OCI-LY7 (cell line): ENCODE results near the gene PDLIM3. TPM values are rescaled to one million over a fixed set of nuclear protein-coding genes. Genes with fewer than 3 reads are reported as not detected.

Source experiments
- BruUV-seq: library from RNA; stranded (reverse); fragments of 400-500 nt; replicated peaks from 2 replicates; lab custom pipeline; 2021; lab: Mats Ljungman, UMichigan
- CTCF ChIA-PET: fragments of 300-600 bp; sonication (Branson Sonifier 250); formaldehyde crosslinking; loops from one replicate; lab custom pipeline; 2022; ENCODE audit warnings: antibody characterized with exemption; ENCODE audit not compliant: unreplicated experiment; lab: Charles Lee
- POLR2A ChIA-PET: fragments of 300-600 bp; sonication (Branson Sonifier 250); formaldehyde crosslinking; loops from one replicate; lab custom pipeline; 2022; ENCODE audit warnings: antibody characterized with exemption; lab: Charles Lee
- DNase-seq: peaks from one replicate; pipeline ENCODE4 v3.0.0-alpha.2; 2015; ENCODE audit warnings: low spot score
- H2AFZ ChIP-seq: fragments of 200-600 bp; sonication (generic), shearing (Covaris generic); 2 replicates; pipeline ENCODE4 v1.6.1; 2014; ENCODE audit warnings: mild to moderate bottlenecking, antibody characterized with exemption, low read length, moderate library complexity
- H3K27ac ChIP-seq: fragments of 200-600 bp; sonication (generic); 2 replicates; pipeline ENCODE4 v1.5.1; 2014; ENCODE audit warnings: mixed run types, low read depth, mild to moderate bottlenecking, moderate library complexity, low read length, inconsistent platforms; ENCODE audit not compliant: poor library complexity, severe bottlenecking
- H3K36me3 ChIP-seq: fragments of 200-600 bp; sonication (generic); 2 replicates; pipeline ENCODE4 v1.6.1; 2014; ENCODE audit warnings: mild to moderate bottlenecking, antibody characterized with exemption, low read length, moderate library complexity, mixed read lengths; ENCODE audit not compliant: insufficient read depth
- H3K4me1 ChIP-seq: fragments of 200-600 bp; sonication (generic); 2 replicates; pipeline ENCODE4 v1.5.1; 2014; ENCODE audit warnings: mild to moderate bottlenecking, low read length; ENCODE audit not compliant: insufficient read depth, poor library complexity, severe bottlenecking
- H3K4me2 ChIP-seq: fragments of 200-600 bp; sonication (generic); 2 replicates; pipeline ENCODE4 v1.6.1; 2014; ENCODE audit warnings: mild to moderate bottlenecking, low read length
- H3K4me3 ChIP-seq: fragments of 200-600 bp; sonication (generic); 2 replicates; pipeline ENCODE4 v1.5.1; 2014; ENCODE audit warnings: mild to moderate bottlenecking, low read depth, low read length; ENCODE audit not compliant: poor library complexity, severe bottlenecking
- H3K79me2 ChIP-seq: fragments of 200-600 bp; sonication (generic); 2 replicates; pipeline ENCODE4 v1.6.1; 2016; ENCODE audit warnings: low read depth, mild to moderate bottlenecking, low read length, moderate library complexity, mixed read lengths; ENCODE audit not compliant: insufficient read depth
- H3K9me2 ChIP-seq: fragments of 200-600 bp; sonication (generic); 2 replicates; pipeline ENCODE4 v1.6.1; 2016; ENCODE audit warnings: mild to moderate bottlenecking, low read length, mixed read lengths; ENCODE audit not compliant: insufficient read depth
- H3K9me3 ChIP-seq: fragments of 200-600 bp; sonication (generic); 2 replicates; pipeline ENCODE4 v1.6.1; 2014; ENCODE audit warnings: mild to moderate bottlenecking, mixed run types, low read length, mixed read lengths
- H4K20me1 ChIP-seq: fragments of 200-600 bp; sonication (generic); 2 replicates; pipeline ENCODE4 v1.6.1; 2014; ENCODE audit warnings: mild to moderate bottlenecking, antibody characterized with exemption, low read length, moderate library complexity, mixed read lengths; ENCODE audit not compliant: insufficient read depth
- CTCF ChIP-seq: fragments of 200-600 bp; sonication (generic); conservative IDR thresholded peaks from 2 replicates; pipeline ENCODE4 v1.5.1; 2014; ENCODE audit warnings: mild to moderate bottlenecking, antibody characterized with exemption, low read length, moderate library complexity, mixed read lengths
- EZH2phosphoT487 ChIP-seq: fragments of 200-600 bp; sonication (generic); IDR thresholded peaks from 2 replicates; pipeline ENCODE4 v1.6.1; 2018; ENCODE audit warnings: low read depth, borderline replicate concordance, mild to moderate bottlenecking, mixed run types, antibody characterized with exemption, low read length, moderate library complexity, mixed read lengths
- intact Hi-C: fragments of 100-400 bp; cut with micrococcal nuclease; formaldehyde crosslinking; loops from one replicate; pipeline ENCODE4 v1.10.0; 2022; ENCODE audit not compliant: unreplicated experiment
- total RNA-seq, 2 experiments: library from RNA; depleted of rRNA in 1 of 2; stranded (reverse); fragments of >200 nt in 1 of 2; shearing (Covaris generic) in 1 of 2; gene quantifications; 2 replicates each; pipeline ENCODE4 v1.2.3, GENCODE V29; 2014 to 2022

The PDLIM3 gene
- total RNA-seq, 2 experiments from 2014 or later, result 0.03 TPM; not detected in 1

- Histone ChIP-seq H3K79me2 (peaks cover 18% of the 10 kb centered on the region), H3K9me2 (no peaks in the 10 kb centered on the region), H3K4me3 (peak overlapping the region; percentile 69), H3K4me2 (peak overlapping the region; percentile 85), H3K36me3 (peaks cover 5% of the 10 kb centered on the region; the same call in 1 of the 2 replicates), H4K20me1 (no peaks in the 10 kb centered on the region), H3K4me1 (peaks cover 57% of the 10 kb centered on the region), H3K9me3 (no peaks in the 10 kb centered on the region), H2AFZ (peak overlapping the region; percentile 70), H3K27ac (peak overlapping the region; percentile 95)
- TF ChIP-seq CTCF (no peak), EZH2phosphoT487 (no peak)
- POLR2A ChIA-PET, result interaction anchor here (0.6 to 10.9 kb wide), 33 partner anchors 7 to 1934 kb away, joined by 3 to 142 read pairs (median 4); partner anchors contain the start of genes ANKRD37, CCDC110, CYP4V2 and LRP2BP
- CTCF ChIA-PET, result interaction anchor here (0.7 to 4.5 kb wide), 4 partner anchors 9 to 109 kb away, joined by 3 to 19 read pairs (median 3); partner anchors contain the start of gene CCDC110
- peak; percentile 69 for DNase-seq
- BruUV-seq, result no TSS peak
- intact Hi-C loops, result loop anchor here (1.0 to 2.0 kb wide), 2 partner anchors 9 to 331 kb away; partner anchors contain the start of gene CCDC110
Measured at GRCh38 chr4:185480016-185480732, 55.1 kb downstream of the PDLIM3 start.

DNA sequence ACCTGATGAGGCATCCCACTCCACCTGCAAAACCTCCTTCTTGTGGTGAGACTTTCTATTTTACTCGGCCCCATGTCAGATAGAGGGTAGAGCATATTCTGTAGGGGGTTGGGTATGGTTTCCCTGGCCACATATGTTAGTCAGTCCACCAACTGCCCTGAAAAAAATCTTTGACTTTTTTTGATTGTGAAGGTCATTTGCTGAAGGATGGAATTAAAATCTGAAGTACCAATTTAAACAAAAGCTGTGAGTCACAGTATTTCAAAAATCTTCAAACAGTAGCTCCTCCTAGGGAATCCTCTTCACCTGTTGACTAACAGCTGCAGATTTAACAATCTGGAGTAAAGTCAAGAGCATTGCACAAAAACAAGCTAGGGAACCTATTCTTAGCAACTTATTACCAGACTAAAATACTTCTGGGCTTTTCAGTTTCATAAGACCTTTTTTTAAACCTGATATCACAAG, 55.8 kb downstream of the PDLIM3 start:
- BruUV-seq, result no TSS peak
- POLR2A ChIA-PET, result interaction anchor here (0.6 to 10.9 kb wide), 23 partner anchors 10 to 1935 kb away, joined by 3 to 142 read pairs (median 4); partner anchors contain the start of genes CYP4V2 and LRP2BP
- CTCF ChIA-PET, result interaction anchor here (0.6 to 4.5 kb wide), 5 partner anchors 8 to 591 kb away, joined by 3 to 19 read pairs (median 3); partner anchors contain the start of gene CCDC110
- intact Hi-C loops, result loop anchor here (1.0 to 10.0 kb wide), 2 partner anchors 108 to 655 kb away; partner anchors contain the start of gene ACSL1
- Histone ChIP-seq H3K9me2 (no peaks in the 10 kb centered on the region), H3K4me3 (peak overlapping the region; percentile 69), H4K20me1 (no peaks in the 10 kb centered on the region), H3K9me3 (no peaks in the 10 kb centered on the region), H2AFZ (peak overlapping the region; percentile 70), H3K79me2 (peaks cover 18% of the 10 kb centered on the region), H3K36me3 (peaks cover 5% of the 10 kb centered on the region; the same call in 1 of the 2 replicates), H3K27ac (peak overlapping the region; percentile 95), H3K4me2 (peak overlapping the region; percentile 85), H3K4me1 (peaks cover 58% of the 10 kb centered on the region)
- TF ChIP-seq CTCF, result no peak
- no peak for TF ChIP-seq EZH2phosphoT487
- peak; percentile 79 for DNase-seq
